A549 (cell line): Measurements from ENCODE around the gene GP1BA. TPM values are rescaled to one million over a fixed set of nuclear protein-coding genes. Genes with fewer than 3 reads are reported as not detected.

ENCODE experiments used
- ATAC-seq, 2 experiments: fragments of 200-7000 bp in 1 of 2; fragments of >200 bp in 1 of 2; cut with Nextera tagmentation in 1 of 2; cut with Tn5 transposase in 1 of 2; 3 replicates each; pipeline versions ENCODE4 v1.8.0 to v1.9.1; 2018 to 2020; ENCODE audit warnings: mild to moderate bottlenecking in 1 of 2, moderate library complexity in 1 of 2
- CTCF ChIA-PET: fragments of 300-600 bp; sonication (Branson Sonifier 250); formaldehyde crosslinking; extraction: SDS; loops from one replicate; lab custom pipeline; 2021; ENCODE audit warnings: antibody characterized with exemption, inconsistent platforms; lab: Yijun Ruan, JAX
- POLR2A ChIA-PET: fragments of 350-600 bp; formaldehyde crosslinking; extraction: SDS; loops from one replicate; lab custom pipeline; 2021; ENCODE audit warnings: antibody characterized with exemption, inconsistent platforms; lab: Yijun Ruan, JAX
- DNase-seq, 2 experiments: peaks; one replicate each; pipeline versions ENCODE4 v3.0.0 to v3.0.0-alpha.2; 2011 to 2016; ENCODE audit warnings: low read depth in 1 of 2, low spot score in 1 of 2
- FAIRE-seq: peaks from 2 replicates; lab custom pipeline; 2011; peaks lifted over from hg19 to GRCh38; lab: Jason Lieb, UNC
- H3K27ac ChIP-seq, 2 experiments: fragments of >200 bp; sonication (Bioruptor Twin); formaldehyde crosslinking; 3 replicates each; pipeline ENCODE4 v1.5.1; 2016 to 2017
- H3K4me1 ChIP-seq: fragments of >200 bp; sonication (Bioruptor Twin); formaldehyde crosslinking; 3 replicates; pipeline ENCODE4 v1.6.1; 2016
- H3K4me2 ChIP-seq: fragments of >200 bp; sonication (Bioruptor Twin); formaldehyde crosslinking; 3 replicates; pipeline ENCODE4 v1.6.1; 2016
- H3K4me3 ChIP-seq: fragments of >200 bp; sonication (Bioruptor Twin); formaldehyde crosslinking; 3 replicates; pipeline ENCODE4 v1.5.1; 2016
- H3K9me3 ChIP-seq: fragments of >200 bp; sonication (Bioruptor Twin); formaldehyde crosslinking; 3 replicates; pipeline ENCODE4 v1.6.1; 2016
- BHLHE40 ChIP-seq: IDR thresholded peaks from 2 replicates; pipeline ENCODE4 v1.6.1; 2012; ENCODE audit warnings: low read depth, low read length, inconsistent platforms
- CBX8 ChIP-seq: fragments of 200-600 bp; sonication (generic); IDR thresholded peaks from 2 replicates; pipeline ENCODE4 v1.6.1; 2016
- CEBPB ChIP-seq, 2 experiments: fragments of >200 bp in 1 of 2; sonication (Bioruptor Twin) in 1 of 2; formaldehyde crosslinking in 1 of 2; IDR thresholded peaks; 2 replicates each; pipeline ENCODE4 v1.6.1; 2012 to 2016
- CHD4 ChIP-seq: fragments of 200-600 bp; sonication (generic); IDR thresholded peaks from 2 replicates; pipeline ENCODE4 v1.6.1; 2016; ENCODE audit warnings: antibody characterized with exemption, mild to moderate bottlenecking, borderline replicate concordance
- EHF ChIP-seq: fragments of 250-450 bp; sonication (Bioruptor Pico); IDR thresholded peaks from 2 replicates; pipeline ENCODE4 v1.5.0; 2020; ENCODE audit warnings: mild to moderate bottlenecking
- EHMT2 ChIP-seq: fragments of 200-600 bp; sonication (generic); IDR thresholded peaks from 2 replicates; pipeline ENCODE4 v1.6.1; 2016; ENCODE audit warnings: antibody characterized with exemption, low read depth, mild to moderate bottlenecking, moderate library complexity
- FOSB ChIP-seq: fragments of 250-450 bp; sonication (Bioruptor Pico); IDR thresholded peaks from 2 replicates; pipeline ENCODE4 v1.5.0; 2020; ENCODE audit warnings: mild to moderate bottlenecking, moderate library complexity
- HOXA7 ChIP-seq: fragments of 250-450 bp; sonication (Bioruptor Pico); IDR thresholded peaks from 2 replicates; pipeline ENCODE4 v1.5.0; 2020; ENCODE audit warnings: mild to moderate bottlenecking, moderate library complexity
- JUN ChIP-seq, 2 experiments: fragments of >200 bp; sonication (Bioruptor Twin); formaldehyde crosslinking; IDR thresholded peaks; 2 replicates in 1 of 2; 3 replicates in 1 of 2; pipeline ENCODE4 v1.6.1; 2016 to 2017
- JUNB ChIP-seq: fragments of >200 bp; sonication (Bioruptor Twin); formaldehyde crosslinking; IDR thresholded peaks from 2 replicates; pipeline ENCODE4 v1.6.1; 2016
- MAFK ChIP-seq: fragments of 450-650 bp; IDR thresholded peaks from 2 replicates; pipeline ENCODE4 v1.6.1; 2014; ENCODE audit not compliant: partially characterized antibody
- MYC ChIP-seq: IDR thresholded peaks from 2 replicates; pipeline ENCODE4 v1.6.1; 2012; ENCODE audit warnings: mild to moderate bottlenecking, inconsistent platforms, low read length, improper control_type of control experiment, borderline replicate concordance
- NFE2L2 ChIP-seq: fragments of 150-350 bp; conservative IDR thresholded peaks from 2 replicates; pipeline ENCODE4 v1.6.1; 2014; ENCODE audit warnings: low read length
- PHF8 ChIP-seq: fragments of 200-600 bp; sonication (generic); IDR thresholded peaks from 2 replicates; pipeline ENCODE4 v1.6.1; 2016; ENCODE audit warnings: low read depth, mild to moderate bottlenecking, antibody characterized with exemption, moderate library complexity, borderline replicate concordance
- POLR2A ChIP-seq: IDR thresholded peaks from 2 replicates; pipeline ENCODE4 v1.6.1; 2012; ENCODE audit warnings: mild to moderate bottlenecking, low read length
- RARB ChIP-seq: fragments of 250-450 bp; sonication (Bioruptor Pico); IDR thresholded peaks from 2 replicates; pipeline ENCODE4 v1.8.0; 2021; ENCODE audit warnings: mild to moderate bottlenecking, moderate library complexity
- RCOR1 ChIP-seq: fragments of 150-350 bp; IDR thresholded peaks from 2 replicates; pipeline ENCODE4 v1.6.1; 2014; ENCODE audit warnings: antibody characterized with exemption, low read length, low read depth
- RFX5 ChIP-seq: fragments of 450-650 bp; IDR thresholded peaks from 2 replicates; pipeline ENCODE4 v1.7.1; 2014; ENCODE audit warnings: antibody characterized with exemption, mild to moderate bottlenecking, moderate library complexity
- RNF2 ChIP-seq: fragments of 200-600 bp; sonication (generic); IDR thresholded peaks from 2 replicates; pipeline ENCODE4 v1.6.1; 2016; ENCODE audit warnings: low read depth, mild to moderate bottlenecking, antibody characterized with exemption, moderate library complexity, borderline replicate concordance
- ZFP36 ChIP-seq: fragments of 450-650 bp; IDR thresholded peaks from 2 replicates; pipeline ENCODE4 v1.6.1; 2014; ENCODE audit warnings: borderline replicate concordance; ENCODE audit not compliant: partially characterized antibody
- WGBS: methylation state at CpG from one replicate; pipeline ENCODE4 v1.1.6; 2017; ENCODE audit errors: missing lambda C conversion rate; 5-methylcytosine and 5-hydroxymethylcytosine counted together
- polyA plus RNA-seq, 4 experiments: library from polyadenylated mRNA; depleted of rRNA in 3 of 4; stranded (reverse); fragments of >200 nt; fragmentation: RNase III in 1 of 4; extraction: RNeasy Plus Mini Kit Qiagen cat#74134 plus additional on column Dnase treatment in 1 of 4; gene quantifications; 2 replicates in 3 of 4; 3 replicates in 1 of 4; pipeline ENCODE4 v1.2.3, GENCODE V29; 2011 to 2017
- TF ChIP-seq, protein P1 (sequence below): fragments of 250-450 bp; sonication (Bioruptor Pico); IDR thresholded peaks from 2 replicates; pipeline ENCODE4 v1.5.0; 2020; ENCODE audit warnings: low read depth, mild to moderate bottlenecking, moderate library complexity
- TF ChIP-seq, protein P2 (sequence below): fragments of >200 bp; sonication (Bioruptor Twin); formaldehyde crosslinking; IDR thresholded peaks from 3 replicates; pipeline ENCODE4 v1.5.1; 2016
- TF ChIP-seq, protein P3 (sequence below): IDR thresholded peaks from 2 replicates; pipeline ENCODE4 v1.6.1; 2012
- TF ChIP-seq, protein P4 (sequence below): IDR thresholded peaks from 2 replicates; pipeline ENCODE4 v1.6.1; 2012; ENCODE audit warnings: low read depth, borderline replicate concordance

Gene GP1BA
- polyA plus RNA-seq, 2 of the 4 experiments (the other 2 are of a cell fraction), result not detected

DNA sequence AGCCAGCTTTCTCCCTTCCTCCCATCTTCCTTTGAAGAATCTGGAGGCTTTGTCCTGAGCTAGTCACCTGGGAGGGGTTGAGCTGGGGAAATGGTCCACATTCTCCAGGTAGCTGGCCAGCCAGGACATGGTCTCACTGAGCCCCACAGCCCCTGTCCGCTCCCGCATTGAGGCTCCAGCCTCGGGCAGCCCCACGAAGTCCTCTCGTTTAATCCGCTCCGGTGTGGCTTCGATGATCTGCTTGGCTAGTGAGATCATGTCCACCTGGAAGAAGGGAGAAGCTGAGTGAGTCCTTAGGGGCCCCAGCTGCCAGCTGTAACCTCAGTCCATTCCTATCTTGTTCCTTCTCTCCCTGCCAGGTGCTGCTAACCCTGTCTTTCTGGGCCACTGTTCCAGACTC lies 38.2 kb downstream of the GP1BA start:
- POLR2A ChIA-PET, result interaction anchor here (0.8 to 2.0 kb wide), 3 partner anchors 17 to 30 kb away, joined by 3 to 10 read pairs (median 8); partner anchors contain the start of genes CAMTA2, RNF167 and SLC25A11
- Histone ChIP-seq H3K4me3 (no peak overlapping the region), H3K4me1 (peaks cover 21% of the 10 kb centered on the region), H3K27ac (peak overlapping the region in 1 of 2 experiments; percentile 95; a peak in 1 of 6 replicates), H3K4me2 (no peak overlapping the region), H3K9me3 (no peaks in the 10 kb centered on the region)
- CTCF ChIA-PET, result interaction anchor here (0.9 to 11.2 kb wide), 9 partner anchors 9 to 404 kb away, joined by 3 to 148 read pairs (median 6); partner anchors contain the start of genes CAMTA2, CHRNE, RNF167 and SLC25A11
- FAIRE-seq, result no peak
- ATAC-seq, result no peak
- TF ChIP-seq, protein P1, sequence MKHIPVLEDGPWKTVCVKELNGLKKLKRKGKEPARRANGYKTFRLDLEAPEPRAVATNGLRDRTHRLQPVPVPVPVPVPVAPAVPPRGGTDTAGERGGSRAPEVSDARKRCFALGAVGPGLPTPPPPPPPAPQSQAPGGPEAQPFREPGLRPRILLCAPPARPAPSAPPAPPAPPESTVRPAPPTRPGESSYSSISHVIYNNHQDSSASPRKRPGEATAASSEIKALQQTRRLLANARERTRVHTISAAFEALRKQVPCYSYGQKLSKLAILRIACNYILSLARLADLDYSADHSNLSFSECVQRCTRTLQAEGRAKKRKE, result no peak
- TF ChIP-seq HOXA7 (CRISPR knock-in tag) (no peak), EHF (CRISPR knock-in tag) (no peak)
- TF ChIP-seq, all 56 proteins: peak for 0
- 98% methylated on average over 8 of the region's 8 CpGs for WGBS
- no peak for DNase-seq

DNA sequence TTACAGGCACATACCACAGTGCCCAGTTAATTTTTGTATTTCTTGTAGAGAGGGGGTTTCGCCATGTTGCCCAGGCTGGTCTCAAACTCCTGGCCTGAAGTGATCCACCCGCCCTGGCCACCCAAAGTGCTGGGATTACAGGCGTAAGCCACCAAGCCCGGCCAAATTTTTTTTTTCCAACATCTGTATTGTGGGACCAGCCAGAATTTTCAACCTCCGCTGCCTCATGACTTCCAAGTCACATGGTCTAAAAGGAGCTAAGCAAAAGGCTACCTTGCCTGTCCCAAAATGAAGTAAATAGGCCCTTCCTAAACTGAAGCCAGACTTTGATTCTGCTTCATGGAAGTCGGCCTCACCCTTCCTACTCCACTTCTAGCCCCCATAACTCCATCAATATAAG lies 39.7 kb downstream of the GP1BA start:
- 80% methylated on average over 6 of the region's 6 CpGs for WGBS
- CTCF ChIA-PET, result interaction anchor here (0.9 to 11.2 kb wide), 5 partner anchors 8 to 91 kb away, joined by 3 to 148 read pairs (median 34); partner anchors contain the start of gene CAMTA2
- Histone ChIP-seq H3K4me1 (peaks cover 15% of the 10 kb centered on the region), H3K4me3 (no peak overlapping the region), H3K9me3 (no peaks in the 10 kb centered on the region), H3K4me2 (no peak overlapping the region), H3K27ac (no peak overlapping the region)
- FAIRE-seq, result no peak
- TF ChIP-seq MYC (no peak), JUN (IDR thresholded peaks at IDR 0.05) (0 out of 5 replicates have a peak, but pooled peaks of 1 of the 2 experiments have one; percentile 10)
- DNase-seq, result no peak
- no peak for ATAC-seq
- POLR2A ChIA-PET, result interaction anchor here (1.9 kb wide), 1 partner anchor 32 kb away, joined by 10 read pairs; the partner anchor contains the start of genes RNF167 and SLC25A11

DNA sequence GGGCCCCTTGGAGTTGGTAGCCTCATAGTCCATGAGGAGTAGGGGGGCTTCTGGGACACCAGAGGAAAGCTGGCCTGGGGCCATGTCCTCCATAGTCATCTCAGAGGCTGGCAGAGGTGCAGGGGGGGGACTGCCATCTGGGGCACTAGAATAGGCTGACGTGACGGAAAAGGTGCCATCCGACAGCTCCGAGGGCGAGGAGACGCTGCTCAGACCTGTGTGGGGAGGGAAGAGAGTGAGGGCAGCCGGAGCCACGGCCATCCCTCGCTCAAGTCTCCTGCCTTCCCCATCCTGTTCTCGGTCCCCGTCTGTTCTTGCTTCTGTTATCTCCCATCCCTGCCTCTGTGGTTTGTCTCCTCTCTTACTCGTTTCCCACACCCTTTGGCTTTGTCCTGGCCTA lies 40.2 kb downstream of the GP1BA start:
- no peak overlapping the region for H3K27ac ChIP-seq
- no peak for ATAC-seq
- H3K4me3 ChIP-seq, result no peak overlapping the region
- 94% methylated on average over 12 of the region's 12 CpGs for WGBS
- DNase-seq, result no peak
- H3K4me2 ChIP-seq, result no peak overlapping the region
- POLR2A ChIA-PET, result no interaction called here
- peak in 1 of 2 experiments; percentile 15; a peak in 1 of 5 replicates for TF ChIP-seq JUN (IDR thresholded peaks at IDR 0.05)
- TF ChIP-seq MAFK, result peak; percentile 37
- TF ChIP-seq, protein P2, sequence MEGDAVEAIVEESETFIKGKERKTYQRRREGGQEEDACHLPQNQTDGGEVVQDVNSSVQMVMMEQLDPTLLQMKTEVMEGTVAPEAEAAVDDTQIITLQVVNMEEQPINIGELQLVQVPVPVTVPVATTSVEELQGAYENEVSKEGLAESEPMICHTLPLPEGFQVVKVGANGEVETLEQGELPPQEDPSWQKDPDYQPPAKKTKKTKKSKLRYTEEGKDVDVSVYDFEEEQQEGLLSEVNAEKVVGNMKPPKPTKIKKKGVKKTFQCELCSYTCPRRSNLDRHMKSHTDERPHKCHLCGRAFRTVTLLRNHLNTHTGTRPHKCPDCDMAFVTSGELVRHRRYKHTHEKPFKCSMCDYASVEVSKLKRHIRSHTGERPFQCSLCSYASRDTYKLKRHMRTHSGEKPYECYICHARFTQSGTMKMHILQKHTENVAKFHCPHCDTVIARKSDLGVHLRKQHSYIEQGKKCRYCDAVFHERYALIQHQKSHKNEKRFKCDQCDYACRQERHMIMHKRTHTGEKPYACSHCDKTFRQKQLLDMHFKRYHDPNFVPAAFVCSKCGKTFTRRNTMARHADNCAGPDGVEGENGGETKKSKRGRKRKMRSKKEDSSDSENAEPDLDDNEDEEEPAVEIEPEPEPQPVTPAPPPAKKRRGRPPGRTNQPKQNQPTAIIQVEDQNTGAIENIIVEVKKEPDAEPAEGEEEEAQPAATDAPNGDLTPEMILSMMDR, result no peak
- TF ChIP-seq, protein P3, sequence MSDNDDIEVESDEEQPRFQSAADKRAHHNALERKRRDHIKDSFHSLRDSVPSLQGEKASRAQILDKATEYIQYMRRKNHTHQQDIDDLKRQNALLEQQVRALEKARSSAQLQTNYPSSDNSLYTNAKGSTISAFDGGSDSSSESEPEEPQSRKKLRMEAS, result no peak
- CTCF ChIA-PET, result interaction anchor here (0.6 to 11.2 kb wide), 6 partner anchors 7 to 90 kb away, joined by 3 to 148 read pairs (median 19); partner anchors contain the start of gene CAMTA2
- FAIRE-seq, result no peak
- no peaks in the 10 kb centered on the region for H3K9me3 ChIP-seq
- peaks cover 15% of the 10 kb centered on the region for H3K4me1 ChIP-seq

DNA sequence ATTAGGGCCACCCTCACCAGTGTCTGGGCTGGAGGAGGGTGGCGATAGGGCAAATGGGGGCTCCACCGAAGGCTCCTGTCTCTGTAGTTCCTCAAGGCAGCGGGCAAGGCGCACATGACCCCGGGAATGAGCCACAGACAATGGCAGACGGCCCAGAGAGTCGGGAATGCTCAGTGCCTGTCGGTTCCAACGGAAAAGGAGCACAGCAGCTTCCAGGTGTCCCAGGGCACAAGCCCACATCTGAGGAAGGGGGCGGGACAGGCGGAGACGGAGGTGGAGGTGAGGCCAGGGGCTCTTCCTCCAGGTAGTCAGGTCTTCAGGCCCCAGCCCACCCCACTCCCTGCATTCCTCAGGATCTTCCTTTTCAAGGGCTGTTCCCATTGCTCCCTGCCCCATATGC lies 40.7 kb downstream of the GP1BA start:
- no peak overlapping the region for H3K4me3 ChIP-seq
- no peak for FAIRE-seq
- POLR2A ChIA-PET, result no interaction called here
- TF ChIP-seq, protein P4, sequence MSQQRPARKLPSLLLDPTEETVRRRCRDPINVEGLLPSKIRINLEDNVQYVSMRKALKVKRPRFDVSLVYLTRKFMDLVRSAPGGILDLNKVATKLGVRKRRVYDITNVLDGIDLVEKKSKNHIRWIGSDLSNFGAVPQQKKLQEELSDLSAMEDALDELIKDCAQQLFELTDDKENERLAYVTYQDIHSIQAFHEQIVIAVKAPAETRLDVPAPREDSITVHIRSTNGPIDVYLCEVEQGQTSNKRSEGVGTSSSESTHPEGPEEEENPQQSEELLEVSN, result no peak
- TF ChIP-seq CEBPB (IDR thresholded peaks at IDR 0.05), result no peak
- TF ChIP-seq BHLHE40, result no peak
- no peak for TF ChIP-seq RNF2
- no peak for TF ChIP-seq CHD4
- TF ChIP-seq RCOR1, result no peak
- no peak for TF ChIP-seq POLR2A
- no peak for TF ChIP-seq CBX8
- TF ChIP-seq RFX5, result no peak
- no peak for TF ChIP-seq FOSB (CRISPR knock-in tag)
- TF ChIP-seq JUNB, result no peak
- TF ChIP-seq, protein P3, result no peak
- no peak for TF ChIP-seq PHF8
- no peak for TF ChIP-seq NFE2L2
- no peak for TF ChIP-seq RARB (CRISPR knock-in tag)
- TF ChIP-seq EHMT2, result no peak
- no peak for TF ChIP-seq ZFP36
- TF ChIP-seq, all 56 proteins: peak for 0
- no peaks in the 10 kb centered on the region for H3K9me3 ChIP-seq
- ATAC-seq, result no peak
- peaks cover 15% of the 10 kb centered on the region for H3K4me1 ChIP-seq
- H3K27ac ChIP-seq, result no peak overlapping the region
- no peak for DNase-seq
- CTCF ChIA-PET, result interaction anchor here (0.6 to 11.2 kb wide), 6 partner anchors 7 to 90 kb away, joined by 3 to 148 read pairs (median 19); partner anchors contain the start of gene CAMTA2
- no peak overlapping the region for H3K4me2 ChIP-seq
- WGBS, result 96% methylated on average over 12 of the region's 12 CpGs
